Measurements from ENCODE around the gene MMAB. TPM values are rescaled to one million over a fixed set of nuclear protein-coding genes. Genes with fewer than 3 reads are reported as not detected.
A peak's percentile ranks its signal among the peaks of the same experiment; 100 is the strongest.

Gene MMAB
- total RNA-seq, 1 donor from 2014 or later: 41.7 TPM

GRCh38 chr12:109549613-109550270 is 23.6 kb downstream of the MMAB start:
- DNase-seq (ENCODE audit: low spot score) (no peak), ATAC-seq (no peak)
- intact Hi-C loops (cut with DNase I): no loop called here

GRCh38 chr12:109548258-109548657 is 25.0 kb downstream of the MMAB start:
- DNase-seq (ENCODE audit: low spot score) (no peak), ATAC-seq (no peak)
- intact Hi-C loops (cut with DNase I): no loop called here

DNA sequence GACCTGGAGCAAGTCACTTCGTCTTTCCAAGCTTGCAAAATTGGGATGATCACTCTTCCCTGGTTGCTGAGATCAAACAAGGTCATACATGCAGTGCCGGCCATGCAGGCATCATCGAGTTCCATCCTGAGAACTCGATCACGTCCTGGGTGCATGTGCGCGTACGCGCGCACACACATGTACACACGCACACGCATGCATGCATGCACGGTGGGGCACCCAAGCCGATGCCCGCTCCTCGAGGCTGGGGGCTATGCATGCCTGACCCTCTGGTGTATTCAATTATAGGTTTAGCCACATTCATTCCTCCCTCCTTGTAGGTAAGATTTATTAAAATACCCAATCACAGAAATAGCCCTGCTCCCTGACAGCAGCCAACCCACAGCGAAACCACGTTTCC is 26.0 kb downstream of the MMAB start:
- ATAC-seq (no peak), DNase-seq (ENCODE audit: low spot score) (no peak)
- intact Hi-C loops (cut with DNase I): no loop called here

DNA sequence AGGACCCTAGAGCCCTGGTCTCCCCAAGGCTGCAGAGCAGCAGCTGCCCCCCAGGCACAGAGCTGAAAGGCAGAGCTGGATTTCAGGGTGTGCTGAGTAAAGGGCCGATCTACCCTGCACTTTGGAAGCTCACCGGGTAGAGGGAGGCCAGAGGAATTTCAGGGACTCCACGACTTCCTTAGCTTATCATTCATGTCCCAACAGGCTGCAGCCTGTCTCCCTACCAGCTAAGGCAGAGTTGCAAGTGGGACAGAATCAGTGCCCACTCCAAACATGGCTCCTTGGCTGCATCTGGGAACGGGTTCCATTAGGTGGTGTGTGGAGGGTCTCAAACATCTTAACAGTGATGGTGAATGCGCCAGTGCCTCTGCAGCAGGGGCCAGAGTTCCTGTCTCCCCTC is 27.5 kb downstream of the MMAB start:
- DNase-seq (ENCODE audit: low spot score): no peak
- intact Hi-C loops (cut with DNase I): no loop called here

DNA sequence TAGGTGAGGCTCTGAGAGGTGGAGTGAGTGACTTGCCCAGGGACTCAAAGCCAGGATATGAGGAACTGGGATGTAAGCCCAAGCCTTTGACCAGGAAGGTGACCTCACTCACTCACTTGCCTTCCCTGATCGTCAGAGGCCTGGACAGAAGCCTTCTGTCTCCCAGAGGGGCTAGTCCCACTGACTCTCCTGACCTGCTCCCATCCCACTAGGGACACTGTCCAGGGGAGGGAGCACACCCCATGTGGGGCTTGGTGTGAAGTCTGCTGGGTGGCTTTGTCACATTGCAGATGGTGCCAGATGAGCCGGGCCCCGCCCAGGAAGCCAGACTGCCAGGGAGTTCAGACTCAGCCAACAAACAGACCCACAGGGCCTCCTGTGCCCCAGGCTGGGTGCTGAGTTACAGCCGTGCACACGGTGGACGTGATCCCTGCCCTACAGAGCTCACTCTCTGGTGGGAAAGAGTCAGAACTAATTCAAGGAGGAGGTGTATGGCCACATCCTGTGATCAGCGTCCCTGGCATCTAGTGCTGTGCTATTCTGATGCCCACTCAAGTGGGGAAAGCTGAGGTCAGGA is 28.3 kb downstream of the MMAB start:
- intact Hi-C loops (cut with DNase I): no loop called here
- DNase-seq (ENCODE audit: low spot score) (no peak), ATAC-seq (peak; percentile 27)

More for the DNA sequence above, 27.5 kb downstream of the MMAB start:
- no peak for ATAC-seq

GRCh38 chr12:109542876-109543275 is 30.4 kb downstream of the MMAB start:
- ATAC-seq: no peak
- intact Hi-C loops (cut with DNase I): no loop called here
- no peak for DNase-seq (ENCODE audit: low spot score)

DNA sequence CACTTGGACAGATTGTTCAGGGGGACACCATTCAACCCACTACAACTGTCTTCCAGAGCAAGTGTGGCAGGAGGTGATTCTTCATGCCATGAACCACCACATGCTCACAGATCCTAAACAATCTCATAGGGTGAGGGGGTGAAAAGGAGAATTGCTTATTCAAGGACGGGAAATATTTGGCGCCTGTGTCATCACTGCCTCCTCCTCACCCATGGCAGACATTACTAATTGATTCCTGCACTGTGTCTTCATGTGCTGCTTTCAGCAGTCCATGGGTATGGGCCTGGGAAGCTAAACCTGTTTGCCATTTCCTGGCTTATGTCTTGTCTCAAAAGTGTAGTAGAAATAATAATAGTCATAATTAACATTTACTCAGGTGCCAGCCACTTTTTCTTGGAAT is 31.3 kb downstream of the MMAB start:
- intact Hi-C loops (cut with DNase I): no loop called here
- no peak for ATAC-seq
- no peak for DNase-seq (ENCODE audit: low spot score)

DNA sequence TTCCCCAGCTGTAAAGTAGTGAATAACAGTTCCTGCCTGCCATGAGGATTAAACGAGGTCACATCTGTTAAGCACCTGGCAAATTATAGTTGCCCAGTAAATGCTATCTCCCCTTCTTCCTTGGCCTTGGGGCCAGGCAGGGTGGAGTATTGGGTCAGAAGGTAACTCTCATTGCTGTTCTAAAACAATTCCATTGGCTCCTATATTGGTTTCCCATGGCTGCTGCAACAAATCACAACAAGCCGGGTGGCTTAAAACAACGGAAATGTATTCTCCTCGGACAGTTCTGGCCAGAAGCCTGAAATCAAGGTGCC is 31.9 kb downstream of the MMAB start:
- DNase-seq (ENCODE audit: low spot score) (no peak), ATAC-seq (no peak)
- intact Hi-C loops (cut with DNase I): no loop called here

GRCh38 chr12:109540526-109541412 is 32.5 kb downstream of the MMAB start:
- intact Hi-C loops (cut with DNase I): no loop called here
- DNase-seq (ENCODE audit: low spot score) (no peak), ATAC-seq (no peak)

GRCh38 chr12:109539508-109539907 is 33.8 kb downstream of the MMAB start:
- ATAC-seq (no peak), DNase-seq (ENCODE audit: low spot score) (no peak)
- intact Hi-C loops (cut with DNase I): no loop called here

DNA sequence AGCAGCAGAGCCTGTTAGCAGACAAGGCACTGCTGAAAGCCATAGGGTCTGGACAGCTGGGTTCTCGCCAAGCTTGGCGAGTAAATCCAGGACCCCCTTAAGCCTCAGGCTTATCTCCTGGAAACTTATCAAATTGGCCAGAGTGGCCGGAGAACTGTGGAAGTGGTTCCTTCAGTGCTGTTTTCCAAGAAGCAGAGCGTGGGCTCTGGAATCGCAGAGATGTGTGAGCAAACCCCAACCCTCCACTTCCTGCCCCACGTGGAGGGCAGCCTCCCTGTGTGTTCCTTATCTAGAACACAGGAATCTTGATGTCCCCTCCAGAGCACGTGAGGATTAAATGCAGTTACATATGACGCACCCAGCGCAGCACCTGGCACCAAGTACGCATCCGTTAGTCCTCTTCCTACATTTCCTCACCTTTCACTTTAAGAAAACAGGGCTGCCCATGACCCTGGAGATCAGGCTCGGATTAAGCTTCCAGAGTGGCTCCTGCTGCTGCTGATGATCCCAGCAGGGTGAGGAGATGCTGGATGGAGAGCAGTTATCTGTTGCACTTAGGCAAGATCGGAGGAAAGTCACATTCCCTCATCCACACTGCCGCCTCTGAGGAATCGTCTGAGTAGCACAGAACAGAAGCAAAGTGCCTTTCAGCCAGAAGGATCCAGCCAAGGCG is 35.0 kb downstream of the MMAB start:
- ATAC-seq: no peak
- DNase-seq (ENCODE audit: low spot score): no peak
- intact Hi-C loops (cut with DNase I): no loop called here

- intact Hi-C loops (cut with DNase I): no loop called here
- no peak for DNase-seq (ENCODE audit: low spot score)
- no peak for ATAC-seq
Measured at GRCh38 chr12:109537136-109537535, 36.2 kb downstream of the MMAB start.

GRCh38 chr12:109535863-109536250 is 37.4 kb downstream of the MMAB start:
- ATAC-seq: no peak
- no peak for DNase-seq (ENCODE audit: low spot score)
- intact Hi-C loops (cut with DNase I): no loop called here

- no peak for ATAC-seq
- intact Hi-C loops (cut with DNase I): no loop called here
Measured at GRCh38 chr12:109535231-109535862, 38.0 kb downstream of the MMAB start.

GRCh38 chr12:109534456-109534855 is 38.8 kb downstream of the MMAB start:
- intact Hi-C loops (cut with DNase I): no loop called here
- ATAC-seq: no peak
- no peak for DNase-seq (ENCODE audit: low spot score)

More at GRCh38 chr12:109535231-109535862, 38.0 kb downstream of the MMAB start:
- DNase-seq (ENCODE audit: low spot score): no peak

- DNase-seq (ENCODE audit: low spot score): no peak
- intact Hi-C loops (cut with DNase I): no loop called here
- ATAC-seq: no peak
Measured at GRCh38 chr12:109533487-109533740, 39.9 kb downstream of the MMAB start.

DNA sequence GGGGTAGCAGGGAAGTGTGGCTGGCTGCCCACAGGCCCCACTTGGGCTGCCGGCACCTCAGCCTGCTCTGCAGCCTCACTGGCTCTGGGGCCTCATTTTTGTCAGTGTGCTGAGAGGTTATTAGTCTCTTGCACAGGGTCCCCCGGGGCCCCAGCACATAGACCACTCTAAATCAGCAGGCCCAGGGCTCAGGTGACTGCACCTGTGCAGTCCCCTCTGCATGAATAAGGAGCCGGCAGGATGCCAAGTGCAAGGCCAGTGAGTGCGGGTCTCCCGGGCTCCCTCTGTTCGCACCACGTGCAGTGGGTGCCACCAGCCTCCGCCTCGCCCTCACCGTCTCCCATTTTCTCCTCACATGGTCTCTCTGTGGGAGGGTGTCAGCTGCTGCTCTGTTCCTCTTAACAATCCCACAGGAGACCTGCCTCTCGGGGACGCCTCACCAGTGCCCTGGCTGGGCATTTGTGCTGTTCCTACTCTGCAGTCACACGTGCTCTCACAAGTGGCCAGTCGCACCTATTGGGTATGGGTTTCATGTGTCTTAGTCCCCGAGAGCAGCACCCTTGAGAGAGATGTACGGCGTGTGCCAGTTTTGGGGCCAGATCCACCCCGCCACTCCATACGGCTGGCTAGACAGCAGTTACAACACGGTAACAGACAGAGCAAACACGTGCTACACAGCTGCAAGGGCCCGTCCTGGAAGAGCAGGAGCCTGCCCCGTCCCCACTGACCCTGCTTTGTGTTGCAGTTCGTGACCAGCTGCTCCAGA is 40.4 kb downstream of the MMAB start:
- intact Hi-C loops (cut with DNase I): no loop called here
- ATAC-seq (no peak), DNase-seq (ENCODE audit: low spot score) (no peak)

GRCh38 chr12:109531411-109531810 is 41.9 kb downstream of the MMAB start:
- DNase-seq (ENCODE audit: low spot score) (no peak), ATAC-seq (no peak)
- intact Hi-C loops (cut with DNase I): no loop called here
